ENCODE measurements around the gene SPRED3.
"Not testable (repeated sequence)": the region's sequence is repeated elsewhere in the genome, so short reads cannot be mapped to it uniquely, and the experiment has no call there.

SPRED3 gene

DNA sequence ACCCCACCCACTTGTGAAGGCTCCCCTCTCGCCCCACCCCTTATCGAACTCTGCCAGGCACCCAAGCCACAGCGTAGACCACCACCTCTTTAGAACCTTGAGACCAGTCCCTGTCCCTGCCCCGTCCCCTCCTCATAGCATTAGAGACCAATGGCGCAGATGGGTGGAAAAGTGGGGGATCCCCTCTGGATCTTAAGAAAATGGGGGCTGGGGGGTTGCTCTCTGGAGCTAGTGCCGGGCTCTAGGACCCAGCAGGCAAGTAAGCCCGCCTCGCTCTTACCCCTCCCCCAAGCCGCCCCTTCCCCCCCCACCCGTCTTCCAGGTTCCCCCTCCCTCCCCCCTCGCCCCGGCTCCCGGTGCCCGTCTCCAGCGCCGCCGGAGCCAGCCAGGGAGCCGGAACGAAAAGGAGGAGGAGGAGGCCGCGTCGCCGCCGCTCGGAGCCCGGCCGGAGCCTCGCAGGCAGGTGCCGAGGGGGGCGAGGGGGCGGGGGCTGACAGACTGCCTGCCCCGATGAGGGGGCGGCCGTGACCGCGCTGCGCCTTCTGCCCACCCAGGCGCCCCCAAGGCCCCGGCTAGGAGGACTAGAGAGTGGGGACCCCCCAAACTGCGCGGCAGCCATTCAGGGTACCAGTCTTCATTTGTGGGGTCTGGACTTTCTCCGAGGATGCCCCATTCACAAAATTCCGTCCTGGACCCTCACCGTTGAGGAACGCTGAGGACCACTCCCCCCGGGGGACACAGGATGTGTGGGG is at the start of gene SPRED3:
Gene SPRED3 (plus strand): TSS at position 349 of the 752 bp plus-strand sequence. CDS start 1,606 bp downstream, outside the sequence.
- peak; percentile 83 for DNase-seq

DNA sequence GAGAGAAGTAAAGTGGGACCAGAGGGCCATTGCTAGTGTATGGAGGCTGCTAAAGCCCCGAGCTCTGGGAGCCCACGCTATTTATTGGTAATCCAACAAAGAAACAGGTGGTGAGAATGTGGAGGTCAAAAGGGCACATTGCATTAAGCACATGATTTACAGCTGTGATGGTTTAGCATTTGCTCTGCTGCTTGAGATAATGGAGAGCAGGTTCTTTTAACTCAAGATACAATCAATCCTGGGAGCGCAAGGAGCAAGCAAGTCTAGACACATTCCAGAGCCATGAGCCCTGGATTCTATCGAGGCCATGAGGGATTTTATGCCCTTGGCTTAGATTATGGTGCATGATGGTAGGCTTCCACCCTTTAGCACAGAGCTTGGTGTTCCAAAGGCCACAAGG is 49.5 kb upstream of the SPRED3 start:
- peak; percentile 85 for DNase-seq

GRCh38 chr19:38340927-38341326 is 47.6 kb upstream of the SPRED3 start:
- DNase-seq, result no peak

GRCh38 chr19:38346837-38347236 is 41.7 kb upstream of the SPRED3 start:
- DNase-seq, result no peak

DNA sequence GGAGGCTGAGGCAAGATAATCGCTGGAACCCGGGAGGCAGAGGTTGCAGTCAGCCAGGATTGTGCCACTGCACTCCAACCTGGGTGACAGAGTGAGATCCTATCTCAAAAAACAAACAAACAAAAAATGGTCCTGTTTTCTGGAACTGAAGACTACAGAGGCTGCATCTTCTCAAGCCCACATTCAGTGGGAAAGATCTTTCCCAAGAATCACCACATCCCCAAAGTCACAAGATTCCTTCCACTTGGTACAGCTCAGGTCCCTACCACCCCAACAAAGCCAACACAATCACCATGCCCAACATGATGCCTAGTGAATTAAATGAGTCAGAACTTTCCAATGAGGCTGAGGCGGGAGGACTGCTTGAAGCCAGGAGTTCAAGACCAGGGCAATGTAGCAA is 37.6 kb upstream of the SPRED3 start:
- DNase-seq, result no peak

GRCh38 chr19:38351865-38352395 is 36.6 kb upstream of the SPRED3 start:
- no peak for DNase-seq

- no peak for DNase-seq
Observed at GRCh38 chr19:38352611-38353010, 35.9 kb upstream of the SPRED3 start.

GRCh38 chr19:38355728-38356725 is 32.5 kb upstream of the SPRED3 start:
- DNase-seq, result no peak

GRCh38 chr19:38358071-38358470 is 30.4 kb upstream of the SPRED3 start:
- DNase-seq, result no peak

- no peak for DNase-seq
Observed at GRCh38 chr19:38359242-38360021, 29.1 kb upstream of the SPRED3 start.

GRCh38 chr19:38360351-38360750 is 28.1 kb upstream of the SPRED3 start:
- DNase-seq, result no peak

DNA sequence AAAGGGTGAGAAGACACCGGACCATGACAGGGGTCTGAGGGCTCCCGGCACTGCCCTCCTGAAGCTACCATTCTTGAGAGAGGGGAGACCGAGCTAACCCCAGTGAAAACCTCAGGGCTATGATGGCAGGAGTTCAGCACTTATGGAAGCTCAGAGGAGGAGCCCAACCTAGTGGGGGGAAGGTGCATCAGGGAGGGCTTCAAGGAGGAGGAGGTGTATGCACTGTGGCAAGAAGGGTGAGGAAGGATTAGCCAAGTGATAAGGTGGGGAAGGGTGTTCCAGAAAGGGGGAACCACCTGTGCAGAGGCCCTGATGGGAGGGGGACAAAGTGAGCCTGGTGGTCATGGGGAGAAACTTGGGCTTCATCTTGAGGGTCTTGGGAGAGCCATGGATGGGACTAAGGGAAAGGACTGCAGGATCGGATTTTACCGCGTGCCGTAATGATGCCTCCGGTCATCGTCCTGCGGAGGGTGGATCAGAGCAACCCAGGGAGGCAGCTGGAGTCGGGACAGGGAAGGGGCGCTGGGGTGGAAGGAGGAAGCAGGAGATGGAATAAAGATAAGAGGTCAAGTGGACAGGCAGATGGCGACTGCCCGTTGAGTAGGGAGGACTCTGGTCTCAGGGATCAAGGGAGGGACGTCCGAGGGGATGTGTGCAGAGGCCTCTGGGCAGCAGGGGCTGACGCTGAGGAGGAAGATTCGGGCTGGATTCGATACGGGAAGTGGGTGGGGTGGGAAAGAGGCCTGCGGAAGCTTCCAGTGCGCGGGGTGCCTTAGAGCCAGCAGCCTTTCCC is 27.5 kb upstream of the SPRED3 start:
- no peak for DNase-seq

DNA sequence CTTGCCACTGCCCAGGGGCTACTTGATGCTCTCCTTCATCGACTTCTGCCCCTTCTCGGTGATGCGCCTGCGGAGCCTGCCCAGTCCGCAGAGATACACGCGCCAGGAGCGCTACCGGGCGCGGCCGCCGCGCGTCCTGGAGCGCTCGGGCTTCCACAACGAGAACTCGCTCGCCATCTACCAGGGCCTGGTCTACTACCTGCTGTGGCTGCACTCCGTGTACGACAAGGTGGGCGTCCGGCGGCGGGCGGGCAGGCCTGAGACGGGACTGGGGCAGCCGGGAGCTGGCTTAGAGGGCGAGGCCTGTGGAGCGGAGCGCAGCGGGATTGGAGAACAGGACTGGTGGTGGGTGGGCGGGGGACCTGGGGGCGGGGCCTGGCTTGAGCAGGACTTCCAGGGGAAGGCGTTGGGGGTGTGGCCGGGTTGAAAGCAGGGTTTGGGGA is 26.8 kb upstream of the SPRED3 start:
- peak; percentile 97 for DNase-seq

GRCh38 chr19:38362076-38362945 is 26.2 kb upstream of the SPRED3 start:
- DNase-seq, result peak; percentile 93

DNA sequence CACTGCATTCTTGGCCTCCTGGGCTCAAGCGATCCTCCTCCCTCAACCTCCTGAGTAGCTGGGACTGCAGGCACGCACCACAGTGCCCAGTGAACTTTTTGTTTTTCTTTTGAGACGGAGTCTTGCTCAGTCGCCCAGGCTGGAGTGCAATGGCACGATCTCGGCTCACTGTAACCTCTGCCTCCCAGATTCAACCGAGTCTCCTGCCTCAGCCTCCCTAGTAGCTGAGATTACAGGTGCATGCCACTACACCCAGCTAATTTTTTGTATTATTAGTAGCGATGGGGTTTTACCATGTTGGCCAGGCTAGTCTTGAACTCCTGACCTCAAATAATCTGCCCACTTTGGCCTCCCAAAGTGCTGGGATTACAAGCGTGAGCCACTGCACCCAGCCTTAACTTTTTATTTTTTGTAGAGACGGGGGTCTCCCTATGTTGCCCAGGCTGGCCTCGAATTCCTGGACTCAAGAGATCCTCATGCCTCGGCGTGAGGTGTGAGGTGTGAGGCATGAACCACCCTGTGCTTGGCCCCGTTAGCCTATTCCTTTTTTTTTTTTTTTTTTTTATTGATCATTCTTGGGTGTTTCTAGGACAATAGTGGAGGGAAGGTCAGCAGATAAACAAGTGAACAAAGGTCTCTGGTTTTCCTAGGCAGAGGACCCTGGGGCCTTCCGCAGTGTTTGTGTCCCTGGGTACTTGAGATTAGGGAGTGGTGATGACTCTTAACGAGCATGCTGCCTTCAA is 25.4 kb upstream of the SPRED3 start:
- not testable (repeated sequence) for DNase-seq

GRCh38 chr19:38367041-38367440 is 21.5 kb upstream of the SPRED3 start:
- no peak for DNase-seq

DNA sequence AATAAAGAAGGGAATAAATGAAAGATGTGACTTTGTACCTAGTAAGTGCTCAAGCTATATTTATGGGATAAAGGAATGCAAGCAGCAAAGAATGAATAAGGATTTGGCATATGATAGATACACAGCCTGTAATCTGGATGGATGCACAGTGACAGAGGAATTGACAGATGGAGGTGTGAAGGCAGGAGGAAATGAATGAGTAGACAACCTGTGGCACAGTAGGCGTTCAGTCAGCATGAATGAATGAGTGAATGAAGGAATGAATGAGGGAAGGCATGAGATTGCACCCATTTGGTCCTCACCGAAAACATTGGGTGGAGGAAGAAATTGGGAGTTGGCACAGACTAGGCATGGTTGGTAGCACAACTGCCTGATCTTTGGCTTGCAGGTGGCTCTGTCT is 18.9 kb upstream of the SPRED3 start:
- no peak for DNase-seq

DNA sequence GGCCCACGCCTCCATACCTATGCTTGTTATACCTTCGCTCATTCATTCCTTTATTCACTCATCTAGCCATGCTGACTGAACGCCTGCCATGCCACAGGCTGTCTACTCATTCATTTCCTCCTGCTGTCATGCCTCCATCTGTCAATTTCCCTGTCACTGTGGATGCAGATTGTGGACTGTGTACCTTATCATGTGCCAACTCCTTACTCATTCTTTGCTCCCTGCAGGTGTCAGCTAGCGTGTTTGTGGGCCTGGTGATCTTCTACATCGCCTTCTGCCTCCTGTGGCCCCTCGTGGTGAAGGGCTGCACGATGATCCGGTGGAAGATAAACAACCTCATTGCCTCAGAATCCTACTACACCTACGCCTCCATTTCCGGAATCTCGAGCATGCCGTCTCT is 18.2 kb upstream of the SPRED3 start:
- DNase-seq, result no peak

GRCh38 chr19:38371081-38371480 is 17.4 kb upstream of the SPRED3 start:
- no peak for DNase-seq

DNA sequence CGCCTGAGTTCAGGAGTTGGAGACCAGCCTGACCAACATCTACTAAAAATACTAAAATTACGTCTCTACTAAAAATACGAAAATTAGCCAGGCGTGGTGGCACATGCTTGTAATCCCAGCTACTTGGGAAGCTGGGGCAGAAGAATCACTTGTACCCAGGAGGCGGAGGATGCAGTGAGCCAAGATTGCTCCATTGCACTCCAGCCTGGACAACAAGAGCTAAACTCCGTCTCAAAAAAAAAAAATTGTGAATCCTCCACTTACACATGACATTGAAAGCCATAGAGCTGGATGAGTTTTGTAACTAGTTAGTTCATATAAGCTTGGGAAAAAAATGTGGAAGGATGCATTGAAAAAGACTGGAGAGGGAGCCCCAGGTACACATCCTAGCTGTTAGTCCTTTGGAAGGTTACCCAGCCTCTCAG is 14.6 kb upstream of the SPRED3 start:
- DNase-seq, result no peak
